ENCODE data around the gene PIGS. TPM values are rescaled to one million over a fixed set of nuclear protein-coding genes. Genes with fewer than 3 reads are reported as not detected.
A peak's percentile ranks its signal among the peaks of the same experiment; 100 is the strongest.

The PIGS gene
- total and polyA plus RNA-seq, 9 of the 15 experiments (the other 6 are each of a cell fraction or from before 2014, with no cell fraction given): 47.5 to 138 (median 57.6) TPM

DNA sequence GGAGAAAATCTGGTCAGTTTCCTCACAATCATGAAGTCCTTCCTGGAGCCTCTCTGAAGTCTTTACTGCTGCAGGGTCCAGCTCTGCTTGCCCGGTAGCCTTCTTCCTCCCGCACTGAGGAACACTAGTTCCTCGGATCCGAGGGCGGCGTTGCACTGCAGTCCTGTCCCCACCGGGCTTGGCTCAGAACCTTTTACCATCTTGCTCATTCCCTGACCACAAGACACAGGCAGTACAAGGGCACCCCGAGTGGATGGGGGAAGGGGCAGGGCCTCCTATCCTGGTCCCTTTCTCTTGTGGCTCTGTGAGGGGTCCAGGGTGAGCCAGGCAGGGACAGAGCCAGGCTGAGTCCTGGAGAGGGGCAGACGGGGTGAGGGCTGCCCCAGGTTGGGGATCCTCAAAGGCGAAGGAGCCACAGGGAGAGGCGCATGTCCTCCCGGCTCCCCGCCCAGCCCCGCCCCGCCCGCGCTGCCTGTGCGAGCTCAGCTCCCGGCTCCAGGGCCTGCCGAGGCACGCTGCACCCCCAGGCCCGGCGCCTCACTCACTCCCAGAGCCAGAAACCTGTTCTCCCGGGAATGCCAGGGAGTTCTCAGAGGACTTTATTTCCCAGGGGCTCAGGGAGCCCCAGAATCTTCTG lies 63.6 kb downstream of the PIGS start (continued):
- TF ChIP-seq, protein P1, sequence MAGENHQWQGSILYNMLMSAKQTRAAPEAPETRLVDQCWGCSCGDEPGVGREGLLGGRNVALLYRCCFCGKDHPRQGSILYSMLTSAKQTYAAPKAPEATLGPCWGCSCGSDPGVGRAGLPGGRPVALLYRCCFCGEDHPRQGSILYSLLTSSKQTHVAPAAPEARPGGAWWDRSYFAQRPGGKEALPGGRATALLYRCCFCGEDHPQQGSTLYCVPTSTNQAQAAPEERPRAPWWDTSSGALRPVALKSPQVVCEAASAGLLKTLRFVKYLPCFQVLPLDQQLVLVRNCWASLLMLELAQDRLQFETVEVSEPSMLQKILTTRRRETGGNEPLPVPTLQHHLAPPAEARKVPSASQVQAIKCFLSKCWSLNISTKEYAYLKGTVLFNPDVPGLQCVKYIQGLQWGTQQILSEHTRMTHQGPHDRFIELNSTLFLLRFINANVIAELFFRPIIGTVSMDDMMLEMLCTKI (IDR thresholded peaks at IDR 0.05; ENCODE audit: partially characterized antibody): no peak
- TF ChIP-seq PRMT5 (CRISPR knock-in tag; IDR thresholded peaks at IDR 0.05): no peak

DNA sequence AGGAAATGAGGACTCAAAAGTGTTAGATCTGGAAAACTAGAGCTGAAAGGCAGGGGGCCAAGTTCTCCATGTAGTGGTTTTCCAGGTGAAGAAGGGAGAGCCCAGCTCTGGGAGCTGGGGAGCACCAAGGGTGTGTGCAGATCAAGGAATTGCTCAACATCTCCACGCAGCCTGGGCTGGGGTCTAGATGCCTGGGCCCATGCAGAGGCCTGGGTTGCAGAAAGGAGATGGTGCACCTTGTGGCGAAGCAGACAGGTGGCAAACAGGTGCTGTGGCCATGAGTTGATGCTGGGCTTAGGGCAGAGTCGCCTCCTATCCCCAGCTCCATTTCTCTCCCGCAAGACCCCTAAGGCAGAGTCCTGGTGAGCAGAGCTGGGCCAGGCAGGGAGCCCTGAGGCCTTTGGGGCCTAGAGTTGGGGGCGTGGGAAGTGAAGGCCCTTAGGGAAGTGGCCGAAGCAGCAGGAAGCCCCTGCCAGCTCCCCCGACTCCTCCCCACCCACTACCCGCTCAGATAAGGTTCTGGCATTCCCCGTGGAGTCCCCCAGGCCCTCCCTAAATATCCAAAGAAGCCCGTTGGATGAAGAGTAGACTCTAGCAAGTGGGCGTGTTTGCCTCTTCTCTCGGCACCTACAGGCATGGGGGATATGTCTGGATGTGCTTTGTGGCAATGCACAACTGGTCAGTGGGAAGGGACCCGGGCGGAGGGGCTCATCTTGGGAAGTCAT lies 64.4 kb downstream of the PIGS start:
- CTCF ChIA-PET (ENCODE audit: low intra/inter-chr PET ratio): no interaction called here
- Histone ChIP-seq H3K9me1 (ENCODE audit: control insufficient read depth, insufficient read depth, low read length) (no peaks in the 10 kb centered on the region), H3K4me2 (ENCODE audit: insufficient read depth, low read length) (no peak overlapping the region), H3K27ac (ENCODE audit: extremely low read depth, low read depth, low read length) (no peak overlapping the region), H3K9ac (ENCODE audit: insufficient read depth in 1 of 2, low read depth in 2 of 2, low read length in 2 of 2) (no peak overlapping the region), H4K20me1 (replicated peaks; ENCODE audit: control insufficient read depth, insufficient read depth, low read length) (peaks cover 11% of the 10 kb centered on the region), H3K9me3 (replicated peaks; ENCODE audit: control insufficient read depth, insufficient read depth, low read depth, low read length) (no peaks in the 10 kb centered on the region), H3K79me2 (ENCODE audit: control insufficient read depth, insufficient read depth, low read length) (no peaks in the 10 kb centered on the region), H3K36me3 (ENCODE audit: control insufficient read depth, insufficient read depth, low read length) (no peaks in the 10 kb centered on the region), H3K4me1 (replicated peaks in 1 of 2; ENCODE audit: control insufficient read depth in 2 of 2, insufficient read depth in 2 of 2, low read length in 2 of 2) (peaks cover 0 to 9% of the 10 kb centered on the region in 2 experiments; a peak in 1 of 5 replicates), H2AFZ (ENCODE audit: low read depth, low read length) (no peak overlapping the region), H3K27me3 (ENCODE audit: control insufficient read depth in 2 of 2, insufficient read depth in 2 of 2, low read length in 2 of 2) (peaks cover 32 to 55% of the 10 kb centered on the region in 2 experiments), H3K4me3 (no peak overlapping the region)
- in situ Hi-C loops (cut with MboI): no loop called here
- ATAC-seq (no peak), DNase-seq (ENCODE audit: extremely low read depth in 1 of 4, low spot score in 3 of 4) (no peak), FAIRE-seq (no peak)
- TF ChIP-seq, protein P2, sequence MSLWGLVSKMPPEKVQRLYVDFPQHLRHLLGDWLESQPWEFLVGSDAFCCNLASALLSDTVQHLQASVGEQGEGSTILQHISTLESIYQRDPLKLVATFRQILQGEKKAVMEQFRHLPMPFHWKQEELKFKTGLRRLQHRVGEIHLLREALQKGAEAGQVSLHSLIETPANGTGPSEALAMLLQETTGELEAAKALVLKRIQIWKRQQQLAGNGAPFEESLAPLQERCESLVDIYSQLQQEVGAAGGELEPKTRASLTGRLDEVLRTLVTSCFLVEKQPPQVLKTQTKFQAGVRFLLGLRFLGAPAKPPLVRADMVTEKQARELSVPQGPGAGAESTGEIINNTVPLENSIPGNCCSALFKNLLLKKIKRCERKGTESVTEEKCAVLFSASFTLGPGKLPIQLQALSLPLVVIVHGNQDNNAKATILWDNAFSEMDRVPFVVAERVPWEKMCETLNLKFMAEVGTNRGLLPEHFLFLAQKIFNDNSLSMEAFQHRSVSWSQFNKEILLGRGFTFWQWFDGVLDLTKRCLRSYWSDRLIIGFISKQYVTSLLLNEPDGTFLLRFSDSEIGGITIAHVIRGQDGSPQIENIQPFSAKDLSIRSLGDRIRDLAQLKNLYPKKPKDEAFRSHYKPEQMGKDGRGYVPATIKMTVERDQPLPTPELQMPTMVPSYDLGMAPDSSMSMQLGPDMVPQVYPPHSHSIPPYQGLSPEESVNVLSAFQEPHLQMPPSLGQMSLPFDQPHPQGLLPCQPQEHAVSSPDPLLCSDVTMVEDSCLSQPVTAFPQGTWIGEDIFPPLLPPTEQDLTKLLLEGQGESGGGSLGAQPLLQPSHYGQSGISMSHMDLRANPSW (CRISPR knock-in tag; IDR thresholded peaks at IDR 0.05): no peak
- TF ChIP-seq BACH1 (tag; IDR thresholded peaks at IDR 0.05) (no peak), CEBPB (tag; IDR thresholded peaks at IDR 0.05) (0 out of 2 replicates have a peak, but pooled peaks have one; percentile 21), ZZZ3 (IDR thresholded peaks at IDR 0.05) (no peak), ZNF778 (CRISPR knock-in tag; IDR thresholded peaks at IDR 0.05) (no peak)
- no TSS peak for BruUV-seq (replicated peaks)
- POLR2A ChIA-PET: interaction anchor here (0.6 to 0.7 kb wide), 2 partner anchors 69 to 972 kb away, joined by 3 read pairs; no protein-coding TSS in a partner anchor
- 4% methylated on average over 13 of the region's 14 CpGs for WGBS (ENCODE audit: insufficient coverage, low coverage, missing lambda C conversion rate)
- intact Hi-C loops (cut with micrococcal nuclease): no loop called here
